GM12878 (cell line): ENCODE data around the gene ZNF710.

Source experiments
- ESRRA ChIP-seq: IDR thresholded peaks from 2 replicates; pipeline ENCODE4 v1.6.1; 2012; ENCODE audit warnings: mild to moderate bottlenecking, low read length, improper control_type of control experiment
- FOXK2 ChIP-seq: fragments of 450-650 bp; IDR thresholded peaks from 2 replicates; pipeline ENCODE4 v1.6.1; 2017; ENCODE audit warnings: mild to moderate bottlenecking, moderate library complexity
- POLR2A ChIP-seq: IDR thresholded peaks from 2 replicates; pipeline ENCODE4 v1.6.1; 2011; ENCODE audit warnings: low read depth, mild to moderate bottlenecking, low read length
- POLR2AphosphoS5 ChIP-seq: IDR thresholded peaks from 2 replicates; pipeline ENCODE4 v1.6.1; 2011; ENCODE audit warnings: mild to moderate bottlenecking, low read length, inconsistent platforms
- SP1 ChIP-seq: IDR thresholded peaks from one replicate; pipeline ENCODE4 v1.6.1; 2011; ENCODE audit warnings: low read depth, low read length
- SUPT20H ChIP-seq: IDR thresholded peaks from 2 replicates; pipeline ENCODE4 v1.6.1; 2011; ENCODE audit warnings: low read depth, mild to moderate bottlenecking, low read length, moderate library complexity, borderline replicate concordance; ENCODE audit not compliant: control insufficient read depth
- TAF1 ChIP-seq: IDR thresholded peaks from 2 replicates; pipeline ENCODE4 v1.6.1; 2011; ENCODE audit warnings: mild to moderate bottlenecking, low read depth, low read length, borderline replicate concordance
- TCF7 ChIP-seq: IDR thresholded peaks from 2 replicates; pipeline ENCODE4 v1.6.1; 2014; ENCODE audit warnings: antibody characterized with exemption, borderline replicate concordance
- ZZZ3 ChIP-seq: IDR thresholded peaks from 2 replicates; pipeline ENCODE4 v1.6.1; 2011; ENCODE audit warnings: low read depth; ENCODE audit not compliant: control insufficient read depth, insufficient read length
- TF ChIP-seq, protein P1 (sequence below): fragments of 450-650 bp; IDR thresholded peaks from 2 replicates; pipeline ENCODE4 v1.6.1; 2017; ENCODE audit warnings: mild to moderate bottlenecking
- TF ChIP-seq, protein P2 (sequence below), 3 experiments: IDR thresholded peaks in 2 of 3; conservative IDR thresholded peaks in 1 of 3; 2 replicates each; pipeline ENCODE4 v1.5.1; 2011; ENCODE audit warnings: low read depth in 3 of 3, low read length in 3 of 3, mild to moderate bottlenecking in 3 of 3, control low read depth in 2 of 3, moderate library complexity in 2 of 3, inconsistent platforms in 1 of 3, mixed read lengths in 1 of 3; ENCODE audit not compliant: control insufficient read depth in 2 of 3, insufficient read depth in 1 of 3; ENCODE audit errors: extremely low read depth in 1 of 3
- TF ChIP-seq, protein P3 (sequence below): IDR thresholded peaks from 2 replicates; pipeline ENCODE4 v1.6.1; 2011; ENCODE audit warnings: low read depth, low read length, improper control_type of control experiment, borderline replicate concordance

DNA sequence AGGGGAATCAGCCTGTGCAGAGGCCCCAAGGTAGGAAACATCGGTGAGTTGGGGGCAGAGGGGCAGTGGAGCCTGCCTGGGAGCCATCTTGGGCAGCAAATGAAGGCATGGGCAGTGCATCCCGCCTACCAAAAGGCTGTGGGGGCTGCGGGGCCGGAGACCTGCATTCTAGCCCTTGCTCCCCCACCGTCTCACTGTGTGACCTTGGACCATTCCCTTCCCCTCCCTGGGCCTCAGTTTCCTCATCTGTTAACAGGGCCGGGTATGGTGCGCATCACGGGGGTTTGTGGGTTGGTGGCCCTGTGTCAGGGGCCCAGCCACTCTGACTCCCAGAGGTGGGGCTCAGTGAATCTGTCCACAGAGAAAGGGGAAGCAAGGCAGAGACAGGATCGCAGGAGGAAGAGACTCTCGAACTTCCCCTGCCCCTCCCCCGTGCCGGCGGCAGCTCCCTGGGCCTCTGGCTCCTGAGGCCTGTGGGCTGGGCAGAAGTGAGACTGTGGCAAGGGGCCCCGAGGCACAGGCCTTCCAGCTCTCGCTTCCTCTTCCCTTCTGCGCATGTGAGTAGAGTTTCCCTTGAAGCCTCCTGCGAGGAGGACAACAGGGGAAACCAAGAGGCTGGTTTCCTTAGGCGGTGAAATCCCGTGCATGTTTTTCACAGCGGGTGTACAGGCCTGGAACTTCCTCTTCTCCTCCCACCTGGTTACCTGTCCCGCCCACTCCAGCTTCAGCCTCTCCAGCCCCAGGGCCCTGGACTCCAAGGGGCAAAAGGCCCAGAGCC, 58.3 kb downstream of the ZNF710 start:
- TF ChIP-seq, protein P1, sequence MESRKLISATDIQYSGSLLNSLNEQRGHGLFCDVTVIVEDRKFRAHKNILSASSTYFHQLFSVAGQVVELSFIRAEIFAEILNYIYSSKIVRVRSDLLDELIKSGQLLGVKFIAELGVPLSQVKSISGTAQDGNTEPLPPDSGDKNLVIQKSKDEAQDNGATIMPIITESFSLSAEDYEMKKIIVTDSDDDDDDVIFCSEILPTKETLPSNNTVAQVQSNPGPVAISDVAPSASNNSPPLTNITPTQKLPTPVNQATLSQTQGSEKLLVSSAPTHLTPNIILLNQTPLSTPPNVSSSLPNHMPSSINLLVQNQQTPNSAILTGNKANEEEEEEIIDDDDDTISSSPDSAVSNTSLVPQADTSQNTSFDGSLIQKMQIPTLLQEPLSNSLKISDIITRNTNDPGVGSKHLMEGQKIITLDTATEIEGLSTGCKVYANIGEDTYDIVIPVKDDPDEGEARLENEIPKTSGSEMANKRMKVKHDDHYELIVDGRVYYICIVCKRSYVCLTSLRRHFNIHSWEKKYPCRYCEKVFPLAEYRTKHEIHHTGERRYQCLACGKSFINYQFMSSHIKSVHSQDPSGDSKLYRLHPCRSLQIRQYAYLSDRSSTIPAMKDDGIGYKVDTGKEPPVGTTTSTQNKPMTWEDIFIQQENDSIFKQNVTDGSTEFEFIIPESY, result no peak
- TF ChIP-seq, protein P2, sequence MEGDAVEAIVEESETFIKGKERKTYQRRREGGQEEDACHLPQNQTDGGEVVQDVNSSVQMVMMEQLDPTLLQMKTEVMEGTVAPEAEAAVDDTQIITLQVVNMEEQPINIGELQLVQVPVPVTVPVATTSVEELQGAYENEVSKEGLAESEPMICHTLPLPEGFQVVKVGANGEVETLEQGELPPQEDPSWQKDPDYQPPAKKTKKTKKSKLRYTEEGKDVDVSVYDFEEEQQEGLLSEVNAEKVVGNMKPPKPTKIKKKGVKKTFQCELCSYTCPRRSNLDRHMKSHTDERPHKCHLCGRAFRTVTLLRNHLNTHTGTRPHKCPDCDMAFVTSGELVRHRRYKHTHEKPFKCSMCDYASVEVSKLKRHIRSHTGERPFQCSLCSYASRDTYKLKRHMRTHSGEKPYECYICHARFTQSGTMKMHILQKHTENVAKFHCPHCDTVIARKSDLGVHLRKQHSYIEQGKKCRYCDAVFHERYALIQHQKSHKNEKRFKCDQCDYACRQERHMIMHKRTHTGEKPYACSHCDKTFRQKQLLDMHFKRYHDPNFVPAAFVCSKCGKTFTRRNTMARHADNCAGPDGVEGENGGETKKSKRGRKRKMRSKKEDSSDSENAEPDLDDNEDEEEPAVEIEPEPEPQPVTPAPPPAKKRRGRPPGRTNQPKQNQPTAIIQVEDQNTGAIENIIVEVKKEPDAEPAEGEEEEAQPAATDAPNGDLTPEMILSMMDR (IDR thresholded peaks at IDR 0.05 in 2 of 3, conservative IDR thresholded peaks at IDR 0.05 in 1 of 3; ENCODE audit: control insufficient read depth in 2 of 3, extremely low read depth in 1 of 3, insufficient read depth in 1 of 3, low read depth in 3 of 3, low read length in 3 of 3), result no peak
- peak; percentile 92 for TF ChIP-seq SP1
- TF ChIP-seq TCF7, result no peak
- no peak for TF ChIP-seq ESRRA
- peak; percentile 66 for TF ChIP-seq FOXK2
- peak; percentile 81 for TF ChIP-seq POLR2AphosphoS5
- TF ChIP-seq SUPT20H, result no peak
- TF ChIP-seq, protein P3, sequence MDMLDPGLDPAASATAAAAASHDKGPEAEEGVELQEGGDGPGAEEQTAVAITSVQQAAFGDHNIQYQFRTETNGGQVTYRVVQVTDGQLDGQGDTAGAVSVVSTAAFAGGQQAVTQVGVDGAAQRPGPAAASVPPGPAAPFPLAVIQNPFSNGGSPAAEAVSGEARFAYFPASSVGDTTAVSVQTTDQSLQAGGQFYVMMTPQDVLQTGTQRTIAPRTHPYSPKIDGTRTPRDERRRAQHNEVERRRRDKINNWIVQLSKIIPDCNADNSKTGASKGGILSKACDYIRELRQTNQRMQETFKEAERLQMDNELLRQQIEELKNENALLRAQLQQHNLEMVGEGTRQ, result no peak; the same call in 1 of the 2 replicates
- TF ChIP-seq TAF1, result peak; percentile 56; the same call in 1 of the 2 replicates
- TF ChIP-seq ZZZ3, result no peak
- peak; percentile 80 for TF ChIP-seq POLR2A
